G401.6 (cell line): ENCODE data around the gene TEKT3.

Experiments
- FAIRE-seq: peaks from 2 replicates; lab custom pipeline; 2012; peaks lifted over from hg19 to GRCh38; lab: Jason Lieb, UNC

TEKT3 gene

GRCh38 chr17:15291674-15292361 is 49.6 kb downstream of the TEKT3 start:
- no peak for FAIRE-seq

GRCh38 chr17:15290605-15291004 is 50.8 kb downstream of the TEKT3 start:
- no peak for FAIRE-seq

- FAIRE-seq, result no peak
Measured at GRCh38 chr17:15289285-15290183, 51.9 kb downstream of the TEKT3 start.

- no peak for FAIRE-seq
Measured at GRCh38 chr17:15288859-15289258, 52.5 kb downstream of the TEKT3 start.

- FAIRE-seq, result no peak
Measured at GRCh38 chr17:15287538-15288267, 53.7 kb downstream of the TEKT3 start.

GRCh38 chr17:15285466-15285865 is 55.9 kb downstream of the TEKT3 start:
- no peak for FAIRE-seq

GRCh38 chr17:15284537-15284936 is 56.9 kb downstream of the TEKT3 start:
- no peak for FAIRE-seq

- FAIRE-seq, result no peak
Measured at GRCh38 chr17:15284107-15284506, 57.3 kb downstream of the TEKT3 start.

GRCh38 chr17:15281909-15282308 is 59.5 kb downstream of the TEKT3 start:
- no peak for FAIRE-seq

- FAIRE-seq, result no peak
Measured at GRCh38 chr17:15278924-15279477, 62.4 kb downstream of the TEKT3 start.

GRCh38 chr17:15278380-15278779 is 63.0 kb downstream of the TEKT3 start:
- no peak for FAIRE-seq

GRCh38 chr17:15274017-15274416 is 67.4 kb downstream of the TEKT3 start:
- FAIRE-seq, result no peak

- no peak for FAIRE-seq
Measured at GRCh38 chr17:15273141-15273793, 68.1 kb downstream of the TEKT3 start.

- FAIRE-seq, result no peak
Measured at GRCh38 chr17:15271741-15272140, 69.7 kb downstream of the TEKT3 start.

- no peak for FAIRE-seq
Measured at GRCh38 chr17:15270628-15271381, 70.6 kb downstream of the TEKT3 start.

- no peak for FAIRE-seq
Measured at GRCh38 chr17:15269780-15270089, 71.7 kb downstream of the TEKT3 start.

GRCh38 chr17:15269087-15269779 is 72.2 kb downstream of the TEKT3 start:
- no peak for FAIRE-seq

GRCh38 chr17:15268461-15268860 is 72.9 kb downstream of the TEKT3 start:
- FAIRE-seq, result no peak

- FAIRE-seq, result no peak
Measured at GRCh38 chr17:15267996-15268395, 73.4 kb downstream of the TEKT3 start.

- no peak for FAIRE-seq
Measured at GRCh38 chr17:15266325-15267125, 74.9 kb downstream of the TEKT3 start.
